IMR-90 (cell line): ENCODE measurements around the gene BRD4. TPM values are rescaled to one million over a fixed set of nuclear protein-coding genes. Genes with fewer than 3 reads are reported as not detected.

Experiments
- ATAC-seq: fragments of 200-7000 bp; cut with Tn5 transposase; 2 replicates; pipeline ENCODE4 v1.9.1; 2020; ENCODE audit warnings: low read depth, mild to moderate bottlenecking, moderate library complexity
- BruUV-seq: library from RNA; stranded (reverse); fragments of 400-500 nt; replicated peaks from 2 replicates; lab custom pipeline; 2021; lab: Mats Ljungman, UMichigan
- CTCF ChIA-PET: fragments of 300-600 bp; formaldehyde crosslinking; extraction: SDS; loops from one replicate; lab custom pipeline; 2021; ENCODE audit warnings: antibody characterized with exemption; lab: Yijun Ruan, JAX
- POLR2A ChIA-PET: fragments of 300-600 bp; sonication (Branson Sonifier 250); formaldehyde crosslinking; loops from one replicate; lab custom pipeline; 2022; ENCODE audit warnings: antibody characterized with exemption; ENCODE audit not compliant: unreplicated experiment; lab: Charles Lee
- DNase-seq: peaks from one replicate; pipeline ENCODE4 v3.0.0; 2013
- H2AFZ ChIP-seq: replicated peaks from 2 replicates; pipeline ENCODE3; 2013; ENCODE audit warnings: low read length, mild to moderate bottlenecking; ENCODE audit not compliant: poor library complexity
- H2AK5ac ChIP-seq: 2 replicates; pipeline ENCODE4 v1.6.1; 2013; ENCODE audit warnings: low read depth, low read length, inconsistent platforms
- H2AK9ac ChIP-seq: replicated peaks from 2 replicates; pipeline ENCODE3; 2013; ENCODE audit warnings: mild to moderate bottlenecking, low read depth, low read length, moderate library complexity; ENCODE audit not compliant: poor library complexity
- H2BK120ac ChIP-seq: 2 replicates; pipeline ENCODE4 v1.6.1; 2013; ENCODE audit warnings: low read depth, low read length, inconsistent platforms
- H2BK15ac ChIP-seq: 3 replicates; pipeline ENCODE4 v1.6.1; 2013; ENCODE audit warnings: low read depth, low read length, inconsistent platforms
- H2BK20ac ChIP-seq: 2 replicates; pipeline ENCODE4 v1.6.1; 2013; ENCODE audit warnings: low read depth, mild to moderate bottlenecking, inconsistent platforms, low read length, moderate library complexity
- H2BK5ac ChIP-seq: 2 replicates; pipeline ENCODE4 v1.6.1; 2013; ENCODE audit warnings: mild to moderate bottlenecking, low read depth, low read length, inconsistent platforms; ENCODE audit not compliant: poor library complexity, severe bottlenecking
- H3K14ac ChIP-seq: replicated peaks from 2 replicates; pipeline ENCODE4 v1.6.1; 2013; ENCODE audit warnings: low read depth, low read length, inconsistent platforms
- H3K18ac ChIP-seq: 2 replicates; pipeline ENCODE4 v1.6.1; 2013; ENCODE audit warnings: low read depth, low read length, control low read depth
- H3K23ac ChIP-seq: 2 replicates; pipeline ENCODE4 v1.6.1; 2013; ENCODE audit warnings: low read depth, low read length, inconsistent platforms
- H3K27ac ChIP-seq: 2 replicates; pipeline ENCODE4 v1.5.1; 2013; ENCODE audit warnings: mild to moderate bottlenecking, control low read depth, low read length; ENCODE audit not compliant: insufficient read depth
- H3K27me3 ChIP-seq: 2 replicates; pipeline ENCODE4 v1.6.1; 2013; ENCODE audit warnings: low read length; ENCODE audit not compliant: control insufficient read depth, insufficient read depth
- H3K36me3 ChIP-seq: 2 replicates; pipeline ENCODE4 v1.6.1; 2013; ENCODE audit warnings: low read length, mixed read lengths; ENCODE audit not compliant: control insufficient read depth, insufficient read depth
- H3K4ac ChIP-seq: 2 replicates; pipeline ENCODE4 v1.6.1; 2013; ENCODE audit warnings: low read depth, low read length, inconsistent platforms
- H3K4me1 ChIP-seq: 2 replicates; pipeline ENCODE4 v1.6.1; 2013; ENCODE audit warnings: low read length, mixed read lengths; ENCODE audit not compliant: control insufficient read depth, insufficient read depth
- H3K4me2 ChIP-seq: 2 replicates; pipeline ENCODE4 v1.6.1; 2013; ENCODE audit warnings: low read depth, mild to moderate bottlenecking, control low read depth, low read length, moderate library complexity
- H3K4me3 ChIP-seq: 2 replicates; pipeline ENCODE4 v1.5.1; 2013; ENCODE audit warnings: low read depth, mild to moderate bottlenecking, control low read depth, low read length, moderate library complexity; ENCODE audit not compliant: insufficient read depth
- H3K56ac ChIP-seq: 2 replicates; pipeline ENCODE4 v1.6.1; 2013; ENCODE audit warnings: low read length, inconsistent platforms; ENCODE audit not compliant: insufficient read depth; ENCODE audit errors: extremely low read depth
- H3K79me1 ChIP-seq, 2 experiments: 2 replicates each; pipeline ENCODE4 v1.6.1; 2013; ENCODE audit warnings: low read length in 2 of 2, inconsistent platforms in 1 of 2, low read depth in 1 of 2
- H3K9ac ChIP-seq: 2 replicates; pipeline ENCODE4 v1.6.1; 2013; ENCODE audit warnings: low read depth, low read length, control low read depth
- H3K9me1 ChIP-seq: 2 replicates; pipeline ENCODE4 v1.6.1; 2013; ENCODE audit warnings: low read length, inconsistent platforms; ENCODE audit not compliant: insufficient read depth
- H3K9me3 ChIP-seq: 2 replicates; pipeline ENCODE4 v1.6.1; 2013; ENCODE audit warnings: low read length; ENCODE audit not compliant: control insufficient read depth, insufficient read depth
- H4K20me1 ChIP-seq: 2 replicates; pipeline ENCODE4 v1.6.1; 2013; ENCODE audit warnings: low read length, inconsistent platforms; ENCODE audit not compliant: insufficient read depth
- H4K5ac ChIP-seq: 2 replicates; pipeline ENCODE4 v1.6.1; 2013; ENCODE audit warnings: mild to moderate bottlenecking, low read depth, low read length, control low read depth
- H4K8ac ChIP-seq, 2 experiments: 2 replicates each; pipeline ENCODE4 v1.6.1; 2013; ENCODE audit warnings: low read depth in 2 of 2, low read length in 2 of 2, control low read depth in 1 of 2, inconsistent platforms in 1 of 2
- H4K91ac ChIP-seq: 2 replicates; pipeline ENCODE4 v1.6.1; 2013; ENCODE audit warnings: low read depth, low read length, inconsistent platforms; ENCODE audit not compliant: insufficient read depth
- CTCF ChIP-seq: conservative IDR thresholded peaks from 2 replicates; pipeline ENCODE4 v1.5.1; 2012; ENCODE audit warnings: mild to moderate bottlenecking, low read depth, low read length, improper control_type of control experiment
- MAZ ChIP-seq: IDR thresholded peaks from 2 replicates; pipeline ENCODE4 v1.6.1; 2012; ENCODE audit warnings: low read depth, mild to moderate bottlenecking, low read length, improper control_type of control experiment, moderate library complexity, borderline replicate concordance
- NFE2L2 ChIP-seq: fragments of 150-350 bp; IDR thresholded peaks from 2 replicates; pipeline ENCODE4 v1.6.1; 2016; ENCODE audit warnings: low read depth, mild to moderate bottlenecking, low read length
- RAD21 ChIP-seq: IDR thresholded peaks from 2 replicates; pipeline ENCODE4 v1.6.1; 2012; ENCODE audit warnings: low read length, improper control_type of control experiment
- SMC3 ChIP-seq: fragments of 150-350 bp; IDR thresholded peaks from 2 replicates; pipeline ENCODE4 v1.6.1; 2016; ENCODE audit warnings: low read depth, mild to moderate bottlenecking, antibody characterized with exemption, low read length, moderate library complexity
- WGBS, 2 experiments: methylation state at CpG; one replicate each; pipeline versions ENCODE4 v1.1.5 to v1.1.7; 2013; ENCODE audit warnings: missing lambda C conversion rate in 2 of 2; ENCODE audit not compliant: insufficient read length in 1 of 2; ENCODE audit errors: extremely low coverage in 2 of 2; 5-methylcytosine and 5-hydroxymethylcytosine counted together
- dilution Hi-C: fragments of 300-500 bp; cut with HindIII; formaldehyde crosslinking; loops from one replicate; pipeline ENCODE4 v1.14.3; 2018; ENCODE audit warnings: low sequenced_read_pairs; ENCODE audit not compliant: unreplicated experiment
- in situ Hi-C: fragments of 300-500 bp; cut with MboI; formaldehyde crosslinking; loops from 3 replicates; pipeline ENCODE4 v1.14.3; 2019; ENCODE audit warnings: low sequenced_read_pairs, inconsistent platforms, mixed read lengths
- intact Hi-C: fragments of 100-400 bp; cut with micrococcal nuclease; formaldehyde crosslinking; loops from 2 replicates; pipeline ENCODE4 v1.10.0; 2022
- polyA plus RNA-seq, 3 experiments: library from polyadenylated mRNA; depleted of rRNA; stranded (reverse); fragments of >200 nt; gene quantifications; 2 replicates each; pipeline ENCODE4 v1.2.3, GENCODE V29; 2012; ENCODE audit warnings: low replicate concordance in 1 of 3
- total RNA-seq: library from RNA; depleted of rRNA; stranded (reverse); fragments of >200 nt; gene quantifications from 2 replicates; pipeline ENCODE4 v1.2.3, GENCODE V29; 2012

The BRD4 gene
- total and polyA plus RNA-seq, 2 of the 4 experiments (the other 2 are of a cell fraction), result 7.0 to 21.1 TPM

- ChIA-PET POLR2A (no interaction called here), CTCF (interaction anchor here (0.9 to 1.1 kb wide), 2 partner anchors 13 to 104 kb away, joined by 3 to 5 read pairs; no protein-coding TSS in a partner anchor)
- dilution Hi-C loops, result no loop called here
Observed at GRCh38 chr19:15195371-15196334, 136.7 kb downstream of the BRD4 start.

More at GRCh38 chr19:15195371-15196334, 136.7 kb downstream of the BRD4 start:
- peaks cover 11% of the 10 kb centered on the region for H3K9me1 ChIP-seq
- no peak overlapping the region; the same call in 1 of the 2 replicates for H3K27ac ChIP-seq
- no peak overlapping the region for H3K56ac ChIP-seq
- no TSS peak for BruUV-seq
- no peak overlapping the region for H4K91ac ChIP-seq
- no peak overlapping the region for H2BK15ac ChIP-seq
- H2AK5ac ChIP-seq, result peak overlapping the region; percentile 54
- H2BK20ac ChIP-seq, result no peak overlapping the region
- H3K4me3 ChIP-seq, result peak overlapping the region; percentile 36
- H3K4me2 ChIP-seq, result peak overlapping the region; percentile 53
- no peak overlapping the region for H3K14ac ChIP-seq
- peak overlapping the region; percentile 55 for H2AK9ac ChIP-seq
- peaks cover 19% of the 10 kb centered on the region for H3K36me3 ChIP-seq
- DNase-seq (peak; percentile 61), ATAC-seq (peak; percentile 69)
- intact Hi-C loops, result loop anchor here (5.0 kb wide), 1 partner anchor 57 kb away; no protein-coding TSS in a partner anchor
- H3K18ac ChIP-seq, result no peak overlapping the region
- 0 out of 2 replicates have a peak overlapping the region, but pooled peaks have one; percentile 30 for H2BK120ac ChIP-seq
- no peak overlapping the region for H4K5ac ChIP-seq
- no peaks in the 10 kb centered on the region for H3K27me3 ChIP-seq
- peak overlapping the region in 1 of 2 experiments; percentile 32; a peak in 1 of 4 replicates for H4K8ac ChIP-seq
- H4K20me1 ChIP-seq, result peaks cover 22% of the 10 kb centered on the region
- 0% methylated on average over 15 of the region's 91 CpGs; no CpG with 5 or more reads in 1 of the 2 experiments for WGBS, 2 experiments
- H2AFZ ChIP-seq, result peak overlapping the region; percentile 85
- no peaks in the 10 kb centered on the region for H3K9me3 ChIP-seq
- peak; percentile 37 for TF ChIP-seq SMC3
- TF ChIP-seq RAD21, result peak; percentile 33
- TF ChIP-seq NFE2L2, result no peak
- TF ChIP-seq CTCF, result peak; percentile 42
- TF ChIP-seq MAZ, result peak; percentile 74
- peak overlapping the region; percentile 34 for H2BK5ac ChIP-seq
- H3K23ac ChIP-seq, result no peak overlapping the region
- H3K4me1 ChIP-seq, result peaks cover 13% of the 10 kb centered on the region
- H3K79me1 ChIP-seq, result peaks cover 18 to 53% of the 10 kb centered on the region in 2 experiments
- no peak overlapping the region for H3K9ac ChIP-seq
- H3K4ac ChIP-seq, result peak overlapping the region; percentile 28
- in situ Hi-C loops, result no loop called here
